ENCODE measurements around the gene SLC47A1.

DNA sequence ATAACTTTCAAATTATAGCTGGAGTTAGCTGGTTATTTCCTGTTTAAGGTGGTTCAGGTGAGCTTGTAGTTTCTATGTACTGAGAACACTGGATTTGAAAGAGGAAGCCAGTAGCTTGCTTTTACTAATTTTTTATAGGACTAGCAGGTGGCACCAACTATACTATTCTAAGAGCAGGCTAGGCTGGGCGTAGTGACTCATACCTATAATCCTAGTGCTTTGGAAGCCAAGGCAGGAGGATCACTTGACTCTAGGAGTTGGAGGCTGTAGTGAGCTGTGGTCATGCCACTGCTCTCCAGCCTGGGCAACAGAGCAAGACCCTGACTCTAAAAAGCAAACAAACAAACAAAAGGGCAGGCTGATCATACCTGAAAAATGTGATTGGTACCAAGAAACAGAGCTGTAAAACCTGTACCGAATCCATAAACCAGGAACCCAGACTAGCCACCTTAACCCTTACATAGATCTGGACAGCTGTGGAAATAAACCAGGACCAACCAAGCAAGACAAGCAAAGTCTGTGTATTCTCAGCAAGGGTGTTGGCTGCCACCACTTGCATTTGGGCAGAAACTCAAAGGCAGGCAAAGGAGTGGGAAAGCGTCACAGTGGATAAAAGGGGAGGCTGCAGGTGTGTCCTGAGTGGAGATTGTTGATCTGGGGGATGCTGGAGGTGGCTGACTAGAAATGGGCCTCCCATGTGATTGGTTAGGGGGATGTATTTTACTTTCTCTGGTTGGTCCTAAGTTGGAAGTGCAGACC lies 36.3 kb downstream of the SLC47A1 start:
- TF ChIP-seq, protein P1, sequence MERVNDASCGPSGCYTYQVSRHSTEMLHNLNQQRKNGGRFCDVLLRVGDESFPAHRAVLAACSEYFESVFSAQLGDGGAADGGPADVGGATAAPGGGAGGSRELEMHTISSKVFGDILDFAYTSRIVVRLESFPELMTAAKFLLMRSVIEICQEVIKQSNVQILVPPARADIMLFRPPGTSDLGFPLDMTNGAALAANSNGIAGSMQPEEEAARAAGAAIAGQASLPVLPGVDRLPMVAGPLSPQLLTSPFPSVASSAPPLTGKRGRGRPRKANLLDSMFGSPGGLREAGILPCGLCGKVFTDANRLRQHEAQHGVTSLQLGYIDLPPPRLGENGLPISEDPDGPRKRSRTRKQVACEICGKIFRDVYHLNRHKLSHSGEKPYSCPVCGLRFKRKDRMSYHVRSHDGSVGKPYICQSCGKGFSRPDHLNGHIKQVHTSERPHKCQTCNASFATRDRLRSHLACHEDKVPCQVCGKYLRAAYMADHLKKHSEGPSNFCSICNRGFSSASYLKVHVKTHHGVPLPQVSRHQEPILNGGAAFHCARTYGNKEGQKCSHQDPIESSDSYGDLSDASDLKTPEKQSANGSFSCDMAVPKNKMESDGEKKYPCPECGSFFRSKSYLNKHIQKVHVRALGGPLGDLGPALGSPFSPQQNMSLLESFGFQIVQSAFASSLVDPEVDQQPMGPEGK (CRISPR knock-in tag; IDR thresholded peaks at IDR 0.05; ENCODE audit: borderline replicate concordance), result no peak
- TF ChIP-seq TCF4 (CRISPR knock-in tag; IDR thresholded peaks at IDR 0.05; ENCODE audit: borderline replicate concordance), result no peak
- no peak for TF ChIP-seq ZFP3 (CRISPR knock-in tag; IDR thresholded peaks at IDR 0.05)
- TF ChIP-seq BACH2 (CRISPR knock-in tag; IDR thresholded peaks at IDR 0.05; ENCODE audit: borderline replicate concordance), result no peak
- TF ChIP-seq GLIS3 (CRISPR knock-in tag; IDR thresholded peaks at IDR 0.05), result no peak
- no peak for TF ChIP-seq CSDC2 (CRISPR knock-in tag; IDR thresholded peaks at IDR 0.05)
- TF ChIP-seq ZNF565 (CRISPR knock-in tag; conservative IDR thresholded peaks at IDR 0.05; ENCODE audit: low read depth), result no peak
- TF ChIP-seq, protein P2, sequence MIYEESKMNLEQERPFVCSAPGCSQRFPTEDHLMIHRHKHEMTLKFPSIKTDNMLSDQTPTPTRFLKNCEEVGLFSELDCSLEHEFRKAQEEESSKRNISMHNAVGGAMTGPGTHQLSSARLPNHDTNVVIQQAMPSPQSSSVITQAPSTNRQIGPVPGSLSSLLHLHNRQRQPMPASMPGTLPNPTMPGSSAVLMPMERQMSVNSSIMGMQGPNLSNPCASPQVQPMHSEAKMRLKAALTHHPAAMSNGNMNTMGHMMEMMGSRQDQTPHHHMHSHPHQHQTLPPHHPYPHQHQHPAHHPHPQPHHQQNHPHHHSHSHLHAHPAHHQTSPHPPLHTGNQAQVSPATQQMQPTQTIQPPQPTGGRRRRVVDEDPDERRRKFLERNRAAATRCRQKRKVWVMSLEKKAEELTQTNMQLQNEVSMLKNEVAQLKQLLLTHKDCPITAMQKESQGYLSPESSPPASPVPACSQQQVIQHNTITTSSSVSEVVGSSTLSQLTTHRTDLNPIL (CRISPR knock-in tag; IDR thresholded peaks at IDR 0.05; ENCODE audit: low read depth), result no peak

Data from SK-N-SH treated with all-trans-retinoic acid at 6 μM for 48 hours (cell line).